Coronary artery (tissue), 2 donors: ENCODE data around the gene HMCN2.

Experiments
- DNase-seq: peaks from one replicate; pipeline ENCODE4 v3.0.0-alpha.2; 2017; ENCODE audit warnings: low spot score
- H3K27ac ChIP-seq, 2 donors: fragments of 200-600 bp; sonication (generic); one replicate each; pipeline ENCODE4 v1.5.1; 2016 to 2019
- H3K4me3 ChIP-seq: fragments of 200-600 bp; sonication (generic); 2 replicates; pipeline ENCODE4 v1.5.1; 2016; ENCODE audit warnings: mild to moderate bottlenecking, moderate library complexity
- CTCF ChIP-seq: fragments of 200-600 bp; sonication (generic); IDR thresholded peaks from one replicate; pipeline ENCODE4 v1.5.1; 2019; ENCODE audit warnings: antibody characterized with exemption

Gene HMCN2

DNA sequence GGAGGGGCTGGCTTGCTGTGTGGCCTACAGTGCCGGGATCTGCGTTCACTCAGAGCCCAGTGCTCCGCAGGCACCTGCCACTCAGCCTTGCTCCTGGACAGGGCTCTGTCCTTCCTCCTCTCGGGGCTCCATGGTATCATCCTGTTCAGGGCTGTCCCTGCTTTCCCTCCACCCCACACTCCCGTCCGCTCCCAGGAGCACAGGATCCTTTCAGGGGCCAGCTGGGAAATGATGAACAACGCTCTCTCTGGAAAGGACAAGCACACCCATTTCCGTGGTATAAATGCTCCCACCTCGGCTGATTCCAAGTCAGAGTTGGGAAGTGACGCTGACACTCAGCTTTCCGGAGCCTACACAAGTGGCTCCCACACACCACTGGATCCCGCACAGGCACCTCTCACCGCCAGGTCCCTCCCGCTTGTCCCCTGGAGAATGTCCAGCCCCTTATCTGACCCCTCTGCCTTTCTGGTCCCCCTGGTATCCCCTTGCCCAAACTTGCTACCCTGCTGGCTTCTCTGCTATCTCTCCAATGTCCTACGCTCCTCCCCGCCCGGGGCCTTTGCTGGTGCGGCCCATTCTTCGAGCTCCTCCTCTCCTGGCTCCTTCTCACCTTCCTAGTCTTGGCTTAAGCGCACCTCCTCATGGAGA, 21.3 kb downstream of the HMCN2 start:
- Histone ChIP-seq H3K27ac (no peak overlapping the region), H3K4me3 (no peak overlapping the region)
- TF ChIP-seq CTCF, result no peak
- DNase-seq, result no peak

GRCh38 chr9:130287736-130288135, 22.2 kb downstream of the HMCN2 start:
- Histone ChIP-seq H3K4me3 (no peak overlapping the region), H3K27ac (no peak overlapping the region)
- no peak for DNase-seq
- TF ChIP-seq CTCF, result no peak

DNA sequence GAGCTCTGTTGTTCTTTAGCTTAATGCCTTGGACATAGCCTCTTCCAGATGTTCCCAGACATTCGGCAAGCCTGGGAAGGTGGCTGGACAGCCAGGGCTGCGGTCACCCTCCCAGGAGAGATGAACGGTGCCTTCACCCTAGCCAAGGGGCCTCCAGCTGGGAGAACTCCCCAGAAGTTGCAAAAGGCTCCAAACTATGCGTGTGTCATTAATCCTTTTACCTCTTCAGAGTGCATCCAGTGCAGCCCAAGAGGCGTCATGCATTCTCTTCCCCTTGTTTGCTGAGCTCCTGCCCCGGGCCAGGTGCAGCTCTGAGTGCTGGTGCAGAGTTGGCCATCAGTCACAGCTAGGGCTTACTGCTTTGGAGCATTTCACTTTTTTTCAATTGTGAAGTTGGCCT, 22.8 kb downstream of the HMCN2 start:
- TF ChIP-seq CTCF, result no peak
- DNase-seq, result no peak
- Histone ChIP-seq H3K27ac (no peak overlapping the region), H3K4me3 (no peak overlapping the region)

GRCh38 chr9:130288926-130289690, 23.5 kb downstream of the HMCN2 start:
- Histone ChIP-seq H3K27ac (no peak overlapping the region), H3K4me3 (no peak overlapping the region)
- no peak for DNase-seq
- no peak for TF ChIP-seq CTCF

- TF ChIP-seq CTCF, result no peak
- DNase-seq, result no peak
- no peak overlapping the region for H3K27ac ChIP-seq
- no peak overlapping the region for H3K4me3 ChIP-seq
Observed at GRCh38 chr9:130289711-130290241, 24.2 kb downstream of the HMCN2 start.

- H3K4me3 ChIP-seq, result no peak overlapping the region
- DNase-seq, result no peak
- no peak overlapping the region for H3K27ac ChIP-seq
- TF ChIP-seq CTCF, result no peak
Observed at GRCh38 chr9:130290291-130291181, 25.0 kb downstream of the HMCN2 start.
